ENCODE results near the gene SGSH.

The SGSH gene

GRCh38 chr17:80196652-80197051, 23.5 kb downstream of the SGSH start:
- Histone ChIP-seq H4K12ac (ENCODE audit: low read depth, low read length) (no peak overlapping the region), H3K18ac (ENCODE audit: low read length) (no peak overlapping the region), H3K14ac (ENCODE audit: low read length) (no peak overlapping the region), H2AFZ (ENCODE audit: insufficient read depth, low read length, poor library complexity) (no peak overlapping the region), H3K4me2 (ENCODE audit: low read length) (no peak overlapping the region), H3K27ac (ENCODE audit: low read depth, low read length) (no peak overlapping the region), H3K4me3 (ENCODE audit: low read depth, low read length) (no peak overlapping the region), H4K8ac (ENCODE audit: low read depth, low read length) (no peak overlapping the region), H2BK120ac (ENCODE audit: insufficient read depth, low read length, poor library complexity) (no peak overlapping the region), H3K9me3 (ENCODE audit: insufficient read depth, low read depth, low read length) (no peaks in the 10 kb centered on the region), H4K91ac (ENCODE audit: low read depth, low read length) (no peak overlapping the region), H3K36me3 (ENCODE audit: control insufficient read depth in 1 of 2, insufficient read depth in 2 of 2, low read length in 2 of 2) (no peaks in the 10 kb centered on the region), H2BK12ac (ENCODE audit: low read length) (no peak overlapping the region), H3K27me3 (ENCODE audit: insufficient read depth, low read length) (no peaks in the 10 kb centered on the region), H3K23ac (ENCODE audit: low read length) (no peak overlapping the region), H2AK5ac (ENCODE audit: low read length) (no peak overlapping the region), H3K79me2 (ENCODE audit: control insufficient read depth, insufficient read depth, low read length, poor library complexity) (no peaks in the 10 kb centered on the region), H3K9ac (ENCODE audit: low read length) (no peak overlapping the region), H3K79me1 (ENCODE audit: low read length) (peaks cover 2% of the 10 kb centered on the region), H3K4ac (ENCODE audit: low read depth, low read length) (no peak overlapping the region), H3K4me1 (ENCODE audit: control insufficient read depth in 1 of 2, insufficient read depth in 2 of 2, low read length in 2 of 2) (peaks cover 3 to 7% of the 10 kb centered on the region in 2 experiments), H2BK5ac (ENCODE audit: low read depth, low read length, poor library complexity) (no peak overlapping the region)
- DNase-seq = peak; percentile 27 to 60
- no CpG with 5 or more reads among the region's 7 CpGs for WGBS (ENCODE audit: extremely low coverage, insufficient coverage, insufficient read length)

DNA sequence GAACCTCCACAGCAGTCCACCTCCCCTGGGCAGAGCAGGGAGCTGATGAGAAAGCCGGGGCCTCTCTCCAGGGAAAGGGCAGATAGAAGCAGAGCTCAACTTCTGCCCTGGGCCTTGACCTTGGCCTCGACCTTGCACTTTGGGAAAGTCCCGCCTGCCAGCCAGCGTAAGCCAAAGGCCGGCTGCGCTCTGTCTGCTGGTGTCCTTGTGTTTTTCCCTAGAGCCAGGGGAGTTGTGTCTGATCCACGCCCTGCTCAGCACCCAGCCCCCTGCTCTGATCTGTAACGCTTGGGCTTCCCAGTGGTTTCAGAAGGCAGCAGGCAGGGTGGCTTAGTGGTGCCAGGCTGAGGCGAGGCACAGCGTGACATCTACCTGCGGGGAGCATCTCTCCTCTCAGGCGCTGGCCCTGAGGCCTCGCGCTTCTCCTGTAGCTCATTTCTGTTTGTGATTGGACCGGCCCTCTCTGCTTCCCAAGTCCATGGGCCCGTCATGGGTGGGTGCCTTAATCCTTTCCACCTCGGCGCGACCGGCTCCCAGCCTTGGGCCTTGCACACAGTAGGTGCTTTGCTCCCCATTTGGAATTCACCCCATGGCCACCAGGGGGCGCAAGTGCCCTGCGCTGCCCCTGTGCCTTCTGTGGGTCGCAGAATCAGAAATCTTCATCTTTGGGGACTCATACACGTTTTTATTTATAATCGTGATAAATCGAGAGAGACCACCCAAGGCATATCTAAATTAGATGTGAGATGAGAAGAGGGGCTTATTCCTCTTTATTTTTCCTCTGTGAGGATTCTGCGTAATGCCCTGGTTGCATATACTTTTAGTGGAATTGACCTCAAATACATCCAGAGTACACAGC, 24.2 kb downstream of the SGSH start:
- H2BK12ac ChIP-seq (ENCODE audit: low read length) = no peak overlapping the region
- peaks cover 3 to 7% of the 10 kb centered on the region in 2 experiments for H3K4me1 ChIP-seq (ENCODE audit: control insufficient read depth in 1 of 2, insufficient read depth in 2 of 2, low read length in 2 of 2)
- H4K91ac ChIP-seq (ENCODE audit: low read depth, low read length) = no peak overlapping the region
- H3K9ac ChIP-seq (ENCODE audit: low read length) = no peak overlapping the region
- peak in 1 of 2 donors; percentile 44 for DNase-seq
- no peak overlapping the region for H3K4me2 ChIP-seq (ENCODE audit: low read length)
- no peak overlapping the region for H2AFZ ChIP-seq (ENCODE audit: insufficient read depth, low read length, poor library complexity)
- H3K4me3 ChIP-seq (ENCODE audit: low read depth, low read length) = no peak overlapping the region
- no peak overlapping the region for H3K27ac ChIP-seq (ENCODE audit: low read depth, low read length)
- H2BK5ac ChIP-seq (ENCODE audit: low read depth, low read length, poor library complexity) = no peak overlapping the region
- no peak overlapping the region for H3K23ac ChIP-seq (ENCODE audit: low read length)
- H3K27me3 ChIP-seq (ENCODE audit: insufficient read depth, low read length) = no peaks in the 10 kb centered on the region
- no peak overlapping the region for H4K12ac ChIP-seq (ENCODE audit: low read depth, low read length)
- H3K36me3 ChIP-seq (ENCODE audit: control insufficient read depth in 1 of 2, insufficient read depth in 2 of 2, low read length in 2 of 2) = no peaks in the 10 kb centered on the region
- no peaks in the 10 kb centered on the region for H3K9me3 ChIP-seq (ENCODE audit: insufficient read depth, low read depth, low read length)
- no peak overlapping the region for H3K14ac ChIP-seq (ENCODE audit: low read length)
- no peaks in the 10 kb centered on the region for H3K79me2 ChIP-seq (ENCODE audit: control insufficient read depth, insufficient read depth, low read length, poor library complexity)
- no peak overlapping the region for H4K8ac ChIP-seq (ENCODE audit: low read depth, low read length)
- H2BK120ac ChIP-seq (ENCODE audit: insufficient read depth, low read length, poor library complexity) = no peak overlapping the region
- H3K79me1 ChIP-seq (ENCODE audit: low read length) = peaks cover 2% of the 10 kb centered on the region
- H2AK5ac ChIP-seq (ENCODE audit: low read length) = no peak overlapping the region
- H3K4ac ChIP-seq (ENCODE audit: low read depth, low read length) = no peak overlapping the region
- no CpG with 5 or more reads among the region's 27 CpGs for WGBS (ENCODE audit: extremely low coverage, insufficient coverage, insufficient read length)
- no peak overlapping the region for H3K18ac ChIP-seq (ENCODE audit: low read length)

- no peak overlapping the region for H4K12ac ChIP-seq (ENCODE audit: low read depth, low read length)
- H3K4me2 ChIP-seq (ENCODE audit: low read length) = no peak overlapping the region
- H3K79me2 ChIP-seq (ENCODE audit: control insufficient read depth, insufficient read depth, low read length, poor library complexity) = no peaks in the 10 kb centered on the region
- no peak overlapping the region for H2AFZ ChIP-seq (ENCODE audit: insufficient read depth, low read length, poor library complexity)
- no peak overlapping the region for H3K4ac ChIP-seq (ENCODE audit: low read depth, low read length)
- no peak overlapping the region for H2BK12ac ChIP-seq (ENCODE audit: low read length)
- DNase-seq = no peak
- no peak overlapping the region for H3K4me3 ChIP-seq (ENCODE audit: low read depth, low read length)
- H3K27me3 ChIP-seq (ENCODE audit: insufficient read depth, low read length) = no peaks in the 10 kb centered on the region
- H3K9me3 ChIP-seq (ENCODE audit: insufficient read depth, low read depth, low read length) = no peaks in the 10 kb centered on the region
- no peaks in the 10 kb centered on the region for H3K36me3 ChIP-seq (ENCODE audit: control insufficient read depth in 1 of 2, insufficient read depth in 2 of 2, low read length in 2 of 2)
- no peak overlapping the region for H3K27ac ChIP-seq (ENCODE audit: low read depth, low read length)
- no CpG with 5 or more reads among the region's 14 CpGs for WGBS (ENCODE audit: extremely low coverage, insufficient coverage, insufficient read length)
- no peak overlapping the region for H2BK120ac ChIP-seq (ENCODE audit: insufficient read depth, low read length, poor library complexity)
- no peak overlapping the region for H4K8ac ChIP-seq (ENCODE audit: low read depth, low read length)
- peaks cover 2% of the 10 kb centered on the region for H3K79me1 ChIP-seq (ENCODE audit: low read length)
- H2AK5ac ChIP-seq (ENCODE audit: low read length) = no peak overlapping the region
- H3K14ac ChIP-seq (ENCODE audit: low read length) = no peak overlapping the region
- H4K91ac ChIP-seq (ENCODE audit: low read depth, low read length) = no peak overlapping the region
- H3K23ac ChIP-seq (ENCODE audit: low read length) = no peak overlapping the region
- H3K18ac ChIP-seq (ENCODE audit: low read length) = no peak overlapping the region
- no peak overlapping the region for H3K9ac ChIP-seq (ENCODE audit: low read length)
- H3K4me1 ChIP-seq (ENCODE audit: control insufficient read depth in 1 of 2, insufficient read depth in 2 of 2, low read length in 2 of 2) = peaks cover 3 to 7% of the 10 kb centered on the region in 2 experiments
- no peak overlapping the region for H2BK5ac ChIP-seq (ENCODE audit: low read depth, low read length, poor library complexity)
Measured at GRCh38 chr17:80195141-80195540, 25.0 kb downstream of the SGSH start.

DNA sequence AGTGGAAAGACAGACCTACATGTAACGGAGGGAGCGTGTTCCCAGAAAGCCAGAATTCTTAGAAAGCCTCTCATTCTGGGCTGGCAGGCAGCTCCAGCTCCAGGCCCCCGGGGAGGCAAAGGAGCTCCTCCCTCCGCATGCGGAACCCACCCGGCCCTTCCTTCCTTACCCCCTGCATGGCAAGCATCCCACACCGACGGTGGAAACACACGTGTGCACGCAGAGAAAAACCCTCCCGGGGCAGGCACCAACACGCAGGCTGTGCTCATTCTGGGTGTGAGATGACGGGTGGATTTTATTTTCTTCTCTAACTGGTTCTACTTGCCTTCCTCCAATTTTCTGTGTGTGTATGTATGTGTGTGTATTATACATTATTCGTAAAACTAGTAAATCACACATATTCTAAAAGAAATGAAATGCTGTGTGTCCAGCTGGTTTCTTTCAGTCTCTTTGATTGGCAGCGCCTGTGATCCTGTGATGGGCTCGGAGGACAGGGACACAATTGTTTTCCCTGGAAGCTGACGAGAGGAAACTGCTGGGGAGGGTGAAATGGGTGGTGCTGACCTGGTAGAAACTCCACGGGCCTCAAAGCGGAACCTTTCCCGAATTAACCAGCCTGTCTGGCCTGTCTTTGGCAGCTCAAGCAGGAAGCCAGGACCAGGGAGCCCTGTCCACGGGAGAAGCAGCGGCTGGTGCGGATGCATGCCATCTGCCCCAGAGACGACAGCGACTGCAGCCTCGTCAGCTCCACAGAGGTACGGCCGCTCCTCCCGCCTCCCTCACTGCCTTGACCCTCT, 28.1 kb downstream of the SGSH start:
- Histone ChIP-seq H3K14ac (ENCODE audit: low read length) (no peak overlapping the region), H3K79me2 (ENCODE audit: control insufficient read depth, insufficient read depth, low read length, poor library complexity) (no peaks in the 10 kb centered on the region), H2AFZ (ENCODE audit: insufficient read depth, low read length, poor library complexity) (no peak overlapping the region), H3K27ac (ENCODE audit: low read depth, low read length) (no peak overlapping the region), H2BK120ac (ENCODE audit: insufficient read depth, low read length, poor library complexity) (no peak overlapping the region), H4K12ac (ENCODE audit: low read depth, low read length) (no peak overlapping the region), H2AK5ac (ENCODE audit: low read length) (no peak overlapping the region), H3K36me3 (ENCODE audit: control insufficient read depth in 1 of 2, insufficient read depth in 2 of 2, low read length in 2 of 2) (no peaks in the 10 kb centered on the region), H3K4me2 (ENCODE audit: low read length) (no peak overlapping the region), H3K4ac (ENCODE audit: low read depth, low read length) (no peak overlapping the region), H3K23ac (ENCODE audit: low read length) (no peak overlapping the region), H3K9me3 (ENCODE audit: insufficient read depth, low read depth, low read length) (no peaks in the 10 kb centered on the region), H4K8ac (ENCODE audit: low read depth, low read length) (no peak overlapping the region), H3K4me3 (ENCODE audit: low read depth, low read length) (no peak overlapping the region), H3K18ac (ENCODE audit: low read length) (no peak overlapping the region), H3K27me3 (ENCODE audit: insufficient read depth, low read length) (no peaks in the 10 kb centered on the region), H4K91ac (ENCODE audit: low read depth, low read length) (no peak overlapping the region), H2BK5ac (ENCODE audit: low read depth, low read length, poor library complexity) (no peak overlapping the region), H3K79me1 (ENCODE audit: low read length) (no peaks in the 10 kb centered on the region), H3K9ac (ENCODE audit: low read length) (no peak overlapping the region), H2BK12ac (ENCODE audit: low read length) (no peak overlapping the region), H3K4me1 (ENCODE audit: control insufficient read depth in 1 of 2, insufficient read depth in 2 of 2, low read length in 2 of 2) (no peaks in the 10 kb centered on the region)
- DNase-seq = no peak
- WGBS (ENCODE audit: extremely low coverage, insufficient coverage, insufficient read length) = no CpG with 5 or more reads among the region's 29 CpGs

Data from trophoblast cell (in vitro differentiated cells and primary cell).